Immature natural killer cell (primary cell): ENCODE measurements around the gene KRTAP5-3. TPM values are rescaled to one million over a fixed set of nuclear protein-coding genes. Genes with fewer than 3 reads are reported as not detected.
"Not testable (repeated sequence)": the region's sequence is repeated elsewhere in the genome, so short reads cannot be mapped to it uniquely, and the experiment has no call there.

ENCODE experiments used
- DNase-seq, 3 donors: peaks; one replicate each; pipeline ENCODE4 v3.0.0; 2022; ENCODE audit warnings: mixed read lengths in 1 of 3
- H3K27ac Mint-ChIP-seq, 6 donors: one replicate each; pipeline ENCODE4 v1.8.0; 2020; ENCODE audit warnings: mixed read lengths in 6 of 6, mild to moderate bottlenecking in 5 of 6, inconsistent platforms in 4 of 6, moderate library complexity in 3 of 6
- H3K27me3 Mint-ChIP-seq, 3 donors: one replicate each; pipeline ENCODE4 v1.8.0; 2020 to 2021; ENCODE audit warnings: low read depth in 3 of 3, mild to moderate bottlenecking in 3 of 3, mixed read lengths in 3 of 3, moderate library complexity in 3 of 3, inconsistent platforms in 1 of 3
- H3K36me3 Mint-ChIP-seq, 3 donors: one replicate each; pipeline ENCODE4 v1.8.0; 2020; ENCODE audit warnings: mixed read lengths in 3 of 3, inconsistent platforms in 2 of 3, mild to moderate bottlenecking in 2 of 3
- H3K4me1 Mint-ChIP-seq, 2 donors: one replicate each; pipeline ENCODE4 v1.8.0; 2020; ENCODE audit warnings: inconsistent platforms in 2 of 2, mild to moderate bottlenecking in 2 of 2, mixed read lengths in 2 of 2, moderate library complexity in 1 of 2
- H3K4me3 Mint-ChIP-seq, 5 donors: one replicate each; pipeline ENCODE4 v1.8.0; 2020; ENCODE audit warnings: mild to moderate bottlenecking in 5 of 5, mixed read lengths in 5 of 5, inconsistent platforms in 3 of 5, moderate library complexity in 3 of 5
- H3K9me3 Mint-ChIP-seq, 6 donors: one replicate each; pipeline ENCODE4 v1.8.0; 2020; ENCODE audit warnings: mild to moderate bottlenecking in 6 of 6, mixed read lengths in 6 of 6, inconsistent platforms in 4 of 6, moderate library complexity in 3 of 6
- polyA plus RNA-seq, 3 donors: library from polyadenylated mRNA; unstranded; fragments of 300-500 nt; fragmentation: Illumina TruSeq; gene quantifications; one replicate each; pipeline ENCODE4 v1.2.3, GENCODE V29; 2021

The KRTAP5-3 gene
- polyA plus RNA-seq, 3 donors from 2014 or later: not detected

DNA sequence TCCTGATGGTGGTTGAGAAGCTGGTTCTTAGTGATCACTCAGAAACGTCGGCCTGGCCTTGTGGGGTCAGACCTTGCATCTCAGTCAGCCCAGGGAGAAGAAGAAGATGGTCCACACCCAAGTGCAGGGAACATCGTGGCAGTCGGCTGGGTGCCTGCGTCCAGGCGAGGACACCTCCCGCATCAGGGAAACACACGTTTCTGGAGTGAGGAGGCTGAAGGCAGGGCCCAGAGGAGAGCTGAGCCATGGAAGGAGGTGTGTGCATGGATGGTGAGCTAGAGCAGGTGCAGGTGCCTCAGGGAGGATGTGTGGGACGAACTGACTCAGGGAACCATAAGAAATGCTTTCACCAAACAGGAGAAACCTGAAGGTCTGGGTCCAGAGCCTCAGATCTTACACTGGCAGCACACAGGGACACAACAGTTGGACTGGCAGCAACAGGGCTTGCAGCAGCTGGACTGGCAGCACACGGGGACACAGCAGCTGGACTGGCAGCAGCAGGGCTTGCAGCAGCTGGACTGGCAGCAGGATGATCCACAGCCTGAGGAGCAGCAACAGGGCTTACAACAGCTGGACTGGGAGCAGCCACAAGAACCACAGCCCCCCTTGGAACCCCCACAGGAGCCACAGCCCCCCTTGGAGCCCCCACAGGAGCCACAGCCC is 10.8 kb downstream of the KRTAP5-3 start:
- no peaks in the 10 kb centered on the region for H3K36me3 Mint-ChIP-seq
- DNase-seq: no peak
- peaks cover 1 to 18% (median 13%) of the 10 kb centered on the region in 3 donors for H3K27me3 Mint-ChIP-seq
- no peak overlapping the region for H3K4me3 Mint-ChIP-seq
- H3K27ac Mint-ChIP-seq: no peak overlapping the region
- no peaks in the 10 kb centered on the region for H3K9me3 Mint-ChIP-seq
- H3K4me1 Mint-ChIP-seq: no peaks in the 10 kb centered on the region

DNA sequence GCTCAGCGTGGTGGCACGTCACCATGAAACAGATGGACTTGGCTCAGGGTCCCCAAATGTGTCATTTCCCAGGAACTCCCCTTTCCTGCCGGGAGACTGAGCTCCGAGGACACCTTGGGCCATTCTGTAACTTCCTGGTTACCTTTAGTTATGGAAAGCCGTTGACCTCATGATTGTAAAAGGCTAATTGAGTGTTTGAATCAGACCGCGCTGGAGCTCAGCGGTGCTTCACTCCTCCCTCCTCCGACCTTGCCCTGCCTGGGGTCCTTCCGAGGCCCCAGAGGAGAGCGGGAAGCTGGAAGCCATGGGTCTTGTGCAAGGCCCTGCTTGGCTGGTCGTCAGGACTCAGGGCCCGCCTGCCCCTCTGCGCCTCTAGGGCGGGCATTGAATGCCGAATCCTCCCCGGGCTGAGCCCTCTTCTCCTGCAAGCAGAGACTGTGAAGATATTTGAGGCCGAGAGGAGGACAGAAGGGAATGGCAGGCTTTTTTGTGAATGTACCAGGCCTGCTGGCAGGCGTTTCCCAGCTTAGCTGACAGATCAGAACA is 11.6 kb downstream of the KRTAP5-3 start:
- not testable (repeated sequence) for DNase-seq, H3K36me3 Mint-ChIP-seq, H3K27ac Mint-ChIP-seq, H3K4me3 Mint-ChIP-seq, H3K9me3 Mint-ChIP-seq, H3K4me1 Mint-ChIP-seq
- H3K27me3 Mint-ChIP-seq: peaks cover 1 to 13% (median 11%) of the 10 kb centered on the region in 3 donors

DNA sequence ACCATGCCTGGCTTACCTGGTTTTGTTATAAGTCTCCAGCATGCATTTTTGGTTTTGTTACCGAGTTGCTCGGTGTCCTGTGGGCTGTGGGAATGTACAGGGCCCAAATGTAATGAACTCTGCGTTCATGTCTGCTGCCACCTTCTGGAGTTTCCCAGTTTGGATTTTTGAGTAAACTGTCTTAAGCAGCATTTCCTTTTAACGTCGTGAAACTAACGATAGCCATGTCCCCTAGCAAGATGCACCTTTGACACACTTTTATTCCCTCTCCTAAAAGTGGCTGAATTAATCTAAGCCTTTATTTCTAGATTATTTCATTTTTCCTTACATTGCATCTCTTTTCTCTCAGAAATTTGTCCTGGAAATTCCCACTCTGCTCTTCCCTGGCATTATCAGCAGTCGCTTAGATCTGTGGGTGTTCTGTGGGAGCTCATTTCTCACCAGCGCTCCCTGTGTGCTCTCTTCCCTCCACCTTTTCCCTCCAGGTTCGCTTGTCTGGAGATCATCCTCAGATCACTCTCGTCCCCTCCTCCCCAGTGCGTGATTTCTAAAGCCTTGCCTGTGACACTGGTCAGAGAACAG is 12.2 kb downstream of the KRTAP5-3 start:
- not testable (repeated sequence) for H3K4me3 Mint-ChIP-seq, H3K27ac Mint-ChIP-seq, DNase-seq, H3K9me3 Mint-ChIP-seq, H3K4me1 Mint-ChIP-seq, H3K36me3 Mint-ChIP-seq
- peaks cover 1 to 13% (median 11%) of the 10 kb centered on the region in 3 donors for H3K27me3 Mint-ChIP-seq

DNA sequence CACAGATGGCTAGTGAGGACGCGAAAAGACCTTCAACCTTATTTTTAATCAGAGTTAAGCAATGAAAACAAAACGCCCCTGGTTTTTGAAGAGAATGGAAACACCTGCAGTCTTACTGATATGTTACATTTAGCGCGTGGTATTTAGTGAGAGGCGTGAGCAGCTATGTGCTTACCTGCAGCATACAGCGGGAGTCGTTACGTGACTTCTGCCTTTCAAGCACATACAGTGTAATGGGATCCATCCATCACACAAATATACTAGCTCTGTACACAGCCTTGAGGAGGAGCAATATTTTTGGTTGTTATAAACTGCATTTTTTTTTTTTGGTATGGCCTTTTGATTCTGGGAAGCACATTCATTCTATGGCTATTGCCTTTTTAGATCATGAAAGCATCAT is 15.6 kb downstream of the KRTAP5-3 start:
- H3K4me1 Mint-ChIP-seq: peaks cover 23 to 25% of the 10 kb centered on the region in 2 donors
- peaks cover 0 to 11% (median 10%) of the 10 kb centered on the region in 3 donors for H3K27me3 Mint-ChIP-seq
- H3K9me3 Mint-ChIP-seq: peaks cover 0 to 2% (median 0%) of the 10 kb centered on the region in 6 donors
- no peak for DNase-seq
- H3K27ac Mint-ChIP-seq: peak overlapping the region in 1 of 6 donors; percentile 1
- H3K36me3 Mint-ChIP-seq: peaks cover 0 to 5% (median 5%) of the 10 kb centered on the region in 3 donors
- no peak overlapping the region for H3K4me3 Mint-ChIP-seq

DNA sequence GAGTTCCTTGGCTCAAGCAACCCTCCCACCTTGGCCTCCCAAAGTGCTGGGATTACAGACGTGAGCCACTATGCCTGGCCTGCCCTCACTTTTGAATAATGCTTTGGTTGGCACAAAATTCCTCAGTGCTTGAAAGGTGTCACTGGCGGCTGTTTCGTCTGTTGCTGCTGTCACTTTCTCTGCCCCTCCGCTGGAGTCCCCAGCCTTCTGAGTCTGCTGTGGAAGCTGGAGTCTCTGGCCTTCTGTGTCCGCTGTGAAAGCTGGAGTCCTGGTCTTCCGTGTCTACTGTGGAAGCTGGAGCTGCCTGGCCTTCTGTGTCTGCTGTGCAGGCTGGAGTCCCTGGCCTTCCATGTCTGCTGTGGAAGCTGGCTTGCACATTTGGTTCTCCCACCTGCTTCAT is 18.3 kb downstream of the KRTAP5-3 start:
- DNase-seq: no peak
- Mint-ChIP-seq H3K9me3 (peaks cover 0 to 2% (median 0%) of the 10 kb centered on the region in 6 donors), H3K36me3 (peaks cover 0 to 5% (median 5%) of the 10 kb centered on the region in 3 donors), H3K27me3 (peaks cover under 1 to 5% (median 4%) of the 10 kb centered on the region in 3 donors), H3K27ac (peak overlapping the region in 4 of 6 donors; percentile 36 to 76 (median 58)), H3K4me3 (peak overlapping the region in 3 of 5 donors; percentile 35 to 59 (median 46)), H3K4me1 (peaks cover 25 to 30% of the 10 kb centered on the region in 2 donors)

DNA sequence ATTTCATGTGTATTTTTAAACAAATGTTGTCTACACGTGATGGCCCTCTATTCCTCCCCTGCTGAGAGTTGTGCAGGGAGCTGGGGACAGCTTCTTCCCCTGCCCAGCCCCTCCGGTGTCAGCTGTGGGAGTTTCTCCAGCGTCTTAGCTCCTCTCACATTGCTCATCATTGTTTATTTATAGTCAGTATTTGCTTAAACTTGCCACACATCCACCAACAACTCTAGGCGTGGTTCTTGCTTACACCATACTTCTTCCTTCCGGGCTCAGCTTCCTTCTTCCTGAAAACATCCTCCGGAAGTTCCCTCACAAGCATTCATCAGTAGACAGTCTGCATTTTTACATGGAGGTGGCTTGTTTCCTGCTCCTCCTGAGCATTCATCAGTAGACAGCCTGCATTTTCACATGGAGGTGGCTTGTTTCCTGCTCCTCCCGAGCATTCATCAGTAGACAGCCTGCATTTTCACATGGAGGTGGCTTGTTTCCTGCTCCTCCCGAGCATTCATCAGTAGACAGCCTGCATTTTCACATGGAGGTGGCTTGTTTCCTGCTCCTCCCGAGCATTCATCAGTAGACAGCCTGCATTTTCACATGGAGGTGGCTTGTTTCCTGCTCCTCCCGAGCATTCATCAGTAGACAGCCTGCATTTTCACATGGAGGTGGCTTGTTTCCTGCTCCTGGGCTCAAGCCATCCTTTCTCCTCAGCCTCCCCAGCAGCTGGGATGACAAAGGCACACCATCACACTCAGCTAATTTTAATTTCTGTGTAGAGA is 18.9 kb downstream of the KRTAP5-3 start:
- peak overlapping the region; percentile 73 to 90 (median 79) for H3K4me3 Mint-ChIP-seq
- not testable (repeated sequence) for H3K36me3 Mint-ChIP-seq, H3K9me3 Mint-ChIP-seq

DNA sequence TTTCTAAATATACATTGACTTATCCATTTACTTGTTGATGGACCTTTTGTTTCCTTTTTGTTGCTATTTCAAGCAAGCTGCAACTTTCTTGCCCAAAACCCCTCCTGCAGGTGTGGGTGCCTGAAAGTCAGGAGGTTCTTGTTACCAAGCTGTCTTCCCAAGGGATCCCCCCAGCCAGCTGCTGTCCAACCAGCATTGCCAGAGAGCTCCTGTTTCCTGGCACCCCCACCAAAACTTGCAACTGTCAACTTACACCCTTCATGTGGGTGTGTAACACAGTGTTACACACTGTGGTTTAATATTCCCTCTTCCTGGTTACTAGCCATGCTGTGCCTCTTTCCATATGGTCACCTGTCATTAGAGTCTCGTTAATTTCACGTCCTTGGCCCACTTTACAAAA is 21.6 kb downstream of the KRTAP5-3 start:
- H3K27ac Mint-ChIP-seq: no peak overlapping the region
- peaks cover 37 to 39% of the 10 kb centered on the region in 2 donors for H3K4me1 Mint-ChIP-seq
- no peak for DNase-seq
- H3K4me3 Mint-ChIP-seq: no peak overlapping the region
- peaks cover 0 to 2% (median 0%) of the 10 kb centered on the region in 6 donors for H3K9me3 Mint-ChIP-seq
- peaks cover 0 to 5% (median 5%) of the 10 kb centered on the region in 3 donors for H3K36me3 Mint-ChIP-seq
- H3K27me3 Mint-ChIP-seq: peaks cover 3 to 9% (median 6%) of the 10 kb centered on the region in 3 donors

More for the DNA sequence above, 18.9 kb downstream of the KRTAP5-3 start:
- DNase-seq: peak in 1 of 3 donors; percentile 25
- Mint-ChIP-seq H3K27ac (peak overlapping the region; percentile 78 to 89 (median 86)), H3K4me1 (peaks cover 31 to 35% of the 10 kb centered on the region in 2 donors)
- H3K27me3 Mint-ChIP-seq: not testable (repeated sequence)

DNA sequence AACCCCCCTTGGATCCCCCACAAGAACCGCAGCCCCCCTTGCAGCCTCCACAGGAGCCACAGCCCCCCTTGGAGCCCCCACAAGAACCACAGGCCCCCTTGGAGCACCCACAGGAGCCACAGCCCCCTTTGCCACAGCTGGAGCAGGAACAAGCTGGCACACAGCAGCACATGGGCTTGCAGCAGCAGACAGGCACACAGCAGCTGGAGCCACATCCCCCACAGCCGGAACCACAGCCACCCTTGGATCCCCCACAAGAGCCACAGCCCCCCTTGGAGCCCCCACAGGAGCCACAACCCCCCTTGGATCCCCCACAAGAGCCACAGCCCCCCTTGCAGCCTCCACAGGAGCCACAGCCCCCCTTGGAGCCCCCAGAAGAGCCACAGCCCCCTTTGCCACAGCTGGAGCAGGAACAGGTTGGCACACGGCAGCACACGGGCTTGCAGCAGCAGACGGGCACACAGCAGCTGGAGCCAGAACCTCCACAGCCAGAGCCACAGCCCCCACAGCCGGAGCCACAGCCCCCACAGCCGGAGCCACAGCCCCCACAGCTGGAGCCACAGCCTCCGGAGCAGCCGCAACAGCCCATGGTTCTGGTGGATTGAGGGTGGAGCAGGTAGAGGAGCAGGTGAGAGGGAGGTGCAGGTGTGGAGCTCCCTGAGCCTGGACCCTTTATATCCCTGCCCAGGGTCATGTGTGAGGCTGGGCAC is 23.4 kb downstream of the KRTAP5-3 start, which contains the start of gene KRTAP5-1:
TSS of gene KRTAP5-1 (minus strand) at position 623 of the 710 bp plus-strand sequence. CDS start at position 589, 34 bp downstream.
- H3K4me3 Mint-ChIP-seq: peak within 1 kb of the TSS in 1 of 5 donors; percentile 23
- DNase-seq, H3K36me3 Mint-ChIP-seq, H3K27ac Mint-ChIP-seq, H3K27me3 Mint-ChIP-seq, H3K9me3 Mint-ChIP-seq: not testable (repeated sequence)
- peaks cover 31 to 34% of the 10 kb centered on the region in 2 donors for H3K4me1 Mint-ChIP-seq

DNA sequence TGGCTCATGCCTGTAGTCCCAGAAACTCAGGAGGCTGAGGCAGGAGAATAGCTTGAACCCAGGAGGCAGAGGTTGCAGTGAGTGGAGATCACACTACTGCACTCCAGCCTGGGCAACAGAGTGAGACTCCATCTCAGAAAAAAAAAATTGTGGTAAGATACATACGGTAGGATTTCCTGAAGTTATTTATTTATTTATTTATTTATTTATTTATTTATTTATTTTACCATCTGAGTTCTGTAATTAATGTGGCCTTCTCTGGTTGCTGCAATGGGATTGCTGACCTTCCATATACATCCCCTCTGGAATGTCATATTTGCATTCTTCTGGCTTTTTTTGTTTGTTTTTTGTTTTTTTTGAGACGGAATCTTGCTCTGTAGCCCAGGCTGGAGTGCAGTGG is 25.4 kb downstream of the KRTAP5-3 start:
- Mint-ChIP-seq H3K27me3 (peaks cover 3 to 14% (median 6%) of the 10 kb centered on the region in 3 donors), H3K4me1 (peaks cover 14 to 18% of the 10 kb centered on the region in 2 donors)
- not testable (repeated sequence) for H3K27ac Mint-ChIP-seq, H3K4me3 Mint-ChIP-seq, H3K36me3 Mint-ChIP-seq, H3K9me3 Mint-ChIP-seq, DNase-seq

DNA sequence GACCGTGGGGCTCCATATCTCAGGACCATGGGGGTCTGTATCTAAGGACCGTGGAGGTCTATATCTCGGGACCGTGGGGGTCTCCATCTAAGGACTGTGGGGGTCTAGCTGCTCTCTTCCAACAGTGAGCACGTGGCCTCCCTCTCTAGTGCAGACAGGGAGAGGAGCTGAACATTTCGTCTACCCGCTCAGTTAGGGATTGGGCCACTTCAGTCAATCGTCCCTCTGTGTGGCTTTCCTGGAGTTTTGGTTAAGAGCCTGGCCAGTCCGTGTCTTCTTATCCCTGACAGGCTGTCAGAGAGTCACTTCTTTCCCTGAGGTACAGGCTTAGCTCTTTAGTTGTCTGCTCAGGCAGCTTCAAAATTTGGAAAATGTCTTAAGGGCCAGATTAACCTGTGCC is 26.3 kb downstream of the KRTAP5-3 start:
- H3K4me3 Mint-ChIP-seq: no peak overlapping the region
- peaks cover 0 to 5% (median 1%) of the 10 kb centered on the region in 6 donors for H3K9me3 Mint-ChIP-seq
- H3K4me1 Mint-ChIP-seq: peaks cover 12 to 16% of the 10 kb centered on the region in 2 donors
- no peak for DNase-seq
- peaks cover 3 to 14% (median 6%) of the 10 kb centered on the region in 3 donors for H3K27me3 Mint-ChIP-seq
- peaks cover 0 to 6% (median 0%) of the 10 kb centered on the region in 3 donors for H3K36me3 Mint-ChIP-seq
- no peak overlapping the region for H3K27ac Mint-ChIP-seq

DNA sequence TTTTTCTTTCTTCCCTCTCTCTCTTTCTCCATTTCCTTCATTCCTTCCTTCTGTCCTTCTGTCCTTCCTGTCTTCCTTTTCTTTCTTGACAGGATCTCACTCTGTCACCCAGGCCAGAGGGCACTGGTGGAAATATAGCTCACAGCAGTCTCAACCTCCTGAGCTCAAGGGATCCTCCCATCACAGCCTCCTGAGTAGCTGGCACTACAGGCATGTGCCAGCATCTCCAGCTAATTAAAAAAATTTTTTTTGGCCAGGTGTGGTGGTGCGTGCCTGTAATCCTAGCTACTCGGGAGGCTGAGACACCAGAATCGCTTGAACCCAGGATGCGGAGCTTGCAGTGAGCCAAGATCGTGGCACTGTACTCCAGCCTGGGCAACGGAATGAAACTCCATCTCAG is 31.4 kb downstream of the KRTAP5-3 start:
- peaks cover 0 to 5% (median 1%) of the 10 kb centered on the region in 6 donors for H3K9me3 Mint-ChIP-seq
- H3K27ac Mint-ChIP-seq: peak overlapping the region in 1 of 6 donors; percentile 40
- H3K4me1 Mint-ChIP-seq: peaks cover 5 to 8% of the 10 kb centered on the region in 2 donors
- H3K27me3 Mint-ChIP-seq: peaks cover 10 to 16% (median 10%) of the 10 kb centered on the region in 3 donors
- H3K4me3 Mint-ChIP-seq: peak overlapping the region in 3 of 5 donors; percentile 18 to 51 (median 26)
- no peak for DNase-seq
- H3K36me3 Mint-ChIP-seq: peaks cover 0 to 6% (median 0%) of the 10 kb centered on the region in 3 donors

DNA sequence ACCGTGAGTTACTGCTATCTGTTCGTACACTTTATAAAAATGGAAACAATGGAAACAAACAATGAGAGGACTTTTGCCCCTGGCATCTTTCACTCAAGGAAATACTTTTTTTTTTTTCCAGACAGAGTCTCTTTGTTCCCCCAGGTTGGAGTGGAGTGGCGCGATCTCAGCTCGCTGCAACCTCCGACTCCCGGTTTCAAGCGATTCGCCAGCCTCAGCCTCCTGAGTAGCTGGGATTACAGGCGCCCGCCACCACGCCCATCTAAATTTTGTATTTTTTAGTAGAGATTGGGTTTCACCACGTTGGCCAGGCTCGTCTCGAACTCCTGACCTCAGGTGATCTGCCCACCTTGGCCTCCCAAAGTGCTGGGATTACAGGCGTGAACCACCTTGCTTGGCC is 32.5 kb downstream of the KRTAP5-3 start:
- H3K4me1 Mint-ChIP-seq: peaks cover 5 to 10% of the 10 kb centered on the region in 2 donors
- not testable (repeated sequence) for H3K36me3 Mint-ChIP-seq, DNase-seq, H3K9me3 Mint-ChIP-seq, H3K27ac Mint-ChIP-seq
- H3K4me3 Mint-ChIP-seq: peak overlapping the region in 3 of 5 donors; percentile 39 to 61 (median 50)
- H3K27me3 Mint-ChIP-seq: peaks cover 10 to 16% (median 12%) of the 10 kb centered on the region in 3 donors

DNA sequence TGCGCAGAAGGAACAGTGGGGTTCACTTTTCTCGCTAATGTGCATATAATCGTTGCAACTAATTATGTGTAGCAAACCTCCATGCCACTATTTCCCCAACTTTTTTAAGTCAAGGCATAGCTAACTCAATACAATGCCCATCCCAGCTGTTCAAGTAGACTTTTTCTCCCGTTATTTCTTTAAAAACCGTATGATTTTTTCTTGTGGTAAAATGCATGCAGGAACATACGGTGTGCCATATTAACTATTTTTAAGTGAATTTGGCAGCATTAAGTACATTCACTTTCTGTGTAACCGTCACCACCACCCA is 33.4 kb downstream of the KRTAP5-3 start:
- Mint-ChIP-seq H3K9me3 (peaks cover 0 to 5% (median 1%) of the 10 kb centered on the region in 6 donors), H3K27ac (peak overlapping the region in 2 of 6 donors; percentile 16 to 45), H3K4me3 (peak overlapping the region; percentile 27 to 61 (median 50)), H3K27me3 (peaks cover 10 to 24% (median 14%) of the 10 kb centered on the region in 3 donors), H3K4me1 (peaks cover 5 to 18% of the 10 kb centered on the region in 2 donors), H3K36me3 (peaks cover 0 to 6% (median 0%) of the 10 kb centered on the region in 3 donors)
- DNase-seq: no peak
